HUES64 (cell line): Measurements from ENCODE around the gene EME2.

Source experiments
- H3K27ac ChIP-seq: 2 replicates; pipeline ENCODE4 v1.7.0; 2013; ENCODE audit warnings: low read depth, low read length, inconsistent platforms
- H3K27me3 ChIP-seq: 2 replicates; pipeline ENCODE4 v1.6.1; 2013; ENCODE audit warnings: mild to moderate bottlenecking, low read length; ENCODE audit not compliant: insufficient read depth
- H3K36me3 ChIP-seq: 2 replicates; pipeline ENCODE4 v1.6.1; 2013; ENCODE audit warnings: mild to moderate bottlenecking, low read length; ENCODE audit not compliant: insufficient read depth
- H3K4me1 ChIP-seq: 2 replicates; pipeline ENCODE4 v1.6.1; 2013; ENCODE audit warnings: mild to moderate bottlenecking, low read length, moderate library complexity; ENCODE audit not compliant: insufficient read depth
- H3K4me3 ChIP-seq: 2 replicates; pipeline ENCODE4 v1.5.1; 2013; ENCODE audit warnings: mild to moderate bottlenecking, low read length, moderate library complexity
- H3K9ac ChIP-seq: 2 replicates; pipeline ENCODE4 v1.6.1; 2013; ENCODE audit warnings: mild to moderate bottlenecking, low read depth, low read length
- H3K9me3 ChIP-seq: 2 replicates; pipeline ENCODE4 v1.6.1; 2013; ENCODE audit warnings: low read depth, low read length; ENCODE audit not compliant: insufficient read depth
- WGBS: fragments of 150-250, 120-280 bp; methylation state at CpG from one replicate; pipeline ENCODE4 v1.1.7; 2013; ENCODE audit warnings: missing lambda C conversion rate; 5-methylcytosine and 5-hydroxymethylcytosine counted together

EME2 gene

DNA sequence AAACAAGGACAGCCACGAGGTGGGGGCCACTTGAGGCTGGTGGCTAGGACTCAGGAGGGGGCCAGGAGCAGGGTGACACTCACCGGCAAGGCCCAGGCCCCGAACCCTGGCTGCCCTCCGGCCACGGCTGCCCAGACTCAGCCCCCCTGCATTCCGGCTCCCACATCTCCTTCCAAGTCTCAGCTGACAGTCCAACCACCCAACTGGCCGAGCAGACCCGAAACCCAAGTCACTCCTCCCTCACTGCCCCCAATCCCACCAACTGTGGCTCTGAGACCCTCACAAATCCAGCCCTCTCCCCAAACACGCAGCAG, 44.6 kb downstream of the EME2 start:
- Histone ChIP-seq H3K4me3 (no peak overlapping the region), H3K27ac (no peak overlapping the region), H3K9me3 (no peaks in the 10 kb centered on the region), H3K4me1 (no peaks in the 10 kb centered on the region), H3K9ac (no peak overlapping the region), H3K36me3 (peaks cover 10% of the 10 kb centered on the region; the same call in 1 of the 2 replicates), H3K27me3 (no peaks in the 10 kb centered on the region)
- WGBS = 92% methylated on average over 9 of the region's 9 CpGs

DNA sequence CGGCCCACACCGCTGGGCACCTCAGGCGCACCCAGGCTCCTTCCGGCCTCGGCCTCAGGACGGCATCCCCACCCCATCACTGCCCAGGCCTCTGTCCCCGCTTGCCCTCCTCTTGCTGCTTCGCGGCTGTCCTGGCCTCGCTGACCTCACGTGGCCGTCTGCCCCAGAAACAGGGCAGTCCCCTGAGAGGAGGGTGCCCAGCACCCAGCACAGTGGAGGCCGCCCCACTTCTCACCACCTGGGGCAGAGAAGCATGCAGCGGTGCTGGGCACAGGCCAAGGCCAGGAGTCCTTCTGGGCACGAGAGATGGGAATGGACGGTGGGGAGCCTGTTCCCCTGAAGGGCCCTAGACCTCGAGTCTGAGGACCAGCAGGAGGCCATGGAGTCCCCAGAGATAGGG, 45.1 kb downstream of the EME2 start:
- Histone ChIP-seq H3K27me3 (no peaks in the 10 kb centered on the region), H3K27ac (no peak overlapping the region), H3K36me3 (peaks cover 10% of the 10 kb centered on the region; the same call in 1 of the 2 replicates), H3K9me3 (no peaks in the 10 kb centered on the region), H3K9ac (no peak overlapping the region), H3K4me3 (no peak overlapping the region), H3K4me1 (no peaks in the 10 kb centered on the region)
- WGBS = 94% methylated on average over 17 of the region's 17 CpGs

DNA sequence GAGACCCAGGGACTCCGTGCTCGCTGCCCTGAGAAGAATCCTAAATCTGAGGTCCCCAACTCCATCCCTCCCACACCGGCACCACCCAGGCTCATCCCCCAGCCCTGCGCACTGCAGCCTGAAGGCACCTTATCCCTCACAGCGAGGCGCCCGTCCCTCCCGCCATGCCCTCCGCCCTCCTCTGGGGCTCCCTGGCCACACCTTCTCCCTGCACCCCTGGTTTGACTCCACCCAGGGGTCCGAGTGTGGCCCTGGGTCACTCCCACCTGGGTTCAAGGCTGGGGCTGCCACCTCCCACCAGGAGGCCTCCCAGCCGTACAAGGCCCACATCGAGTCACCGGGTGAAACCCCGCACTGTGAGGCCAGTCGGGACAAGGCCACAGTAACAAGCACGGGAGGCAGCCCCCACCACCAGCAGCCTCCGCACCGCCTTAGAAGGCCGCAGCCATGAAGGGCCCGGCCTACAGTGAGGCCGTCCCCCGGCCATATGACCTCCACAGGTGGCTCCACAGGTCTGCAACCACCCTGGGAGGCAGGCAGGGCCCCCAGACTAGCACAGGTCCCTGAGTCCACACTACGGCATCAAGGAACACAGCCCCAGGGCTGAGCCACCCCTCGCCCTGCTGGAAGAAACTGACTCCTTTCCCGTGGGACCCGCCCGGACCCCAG, 45.7 kb downstream of the EME2 start:
- Histone ChIP-seq H3K27me3 (no peaks in the 10 kb centered on the region), H3K36me3 (peaks cover 10% of the 10 kb centered on the region; the same call in 1 of the 2 replicates), H3K9me3 (no peaks in the 10 kb centered on the region), H3K4me1 (no peaks in the 10 kb centered on the region), H3K9ac (no peak overlapping the region), H3K27ac (no peak overlapping the region), H3K4me3 (no peak overlapping the region)
- WGBS = 95% methylated on average over 27 of the region's 27 CpGs

DNA sequence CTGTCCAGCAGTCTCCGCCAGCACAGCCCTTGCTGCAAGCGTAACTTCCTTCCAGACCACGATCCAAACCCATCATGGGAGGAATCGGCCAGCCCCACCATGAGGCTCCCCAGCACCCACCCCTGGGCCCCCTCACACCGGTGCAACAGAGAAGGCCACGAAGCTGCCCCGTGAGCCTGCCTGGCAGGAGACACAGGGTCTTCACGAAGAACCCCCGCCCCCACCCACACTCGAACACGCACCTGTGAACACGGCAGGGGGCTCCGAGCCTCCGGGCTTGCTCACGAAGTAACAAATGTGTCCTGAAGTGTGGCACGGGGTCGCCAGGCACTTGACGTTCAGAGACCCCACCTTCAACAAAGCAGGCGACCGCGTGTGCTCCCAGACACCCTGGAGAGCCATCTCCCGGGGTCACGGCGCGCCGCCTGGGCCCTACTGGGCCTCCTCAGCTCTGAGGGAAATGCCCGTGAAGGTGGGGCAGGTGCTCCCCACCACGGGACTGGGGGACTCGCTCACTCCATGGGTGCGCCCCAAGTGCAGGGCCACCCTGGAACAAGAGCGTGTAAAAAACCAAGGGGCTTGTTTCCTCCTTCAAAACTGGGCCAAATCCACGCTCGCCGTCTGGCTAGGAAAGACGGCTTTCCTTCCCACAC, 46.4 kb downstream of the EME2 start:
- no peak overlapping the region for H3K27ac ChIP-seq
- no peak overlapping the region for H3K9ac ChIP-seq
- peaks cover 10% of the 10 kb centered on the region; the same call in 1 of the 2 replicates for H3K36me3 ChIP-seq
- WGBS = 95% methylated on average over 35 of the region's 35 CpGs
- no peaks in the 10 kb centered on the region for H3K27me3 ChIP-seq
- no peaks in the 10 kb centered on the region for H3K4me1 ChIP-seq
- no peak overlapping the region for H3K4me3 ChIP-seq
- no peaks in the 10 kb centered on the region for H3K9me3 ChIP-seq

DNA sequence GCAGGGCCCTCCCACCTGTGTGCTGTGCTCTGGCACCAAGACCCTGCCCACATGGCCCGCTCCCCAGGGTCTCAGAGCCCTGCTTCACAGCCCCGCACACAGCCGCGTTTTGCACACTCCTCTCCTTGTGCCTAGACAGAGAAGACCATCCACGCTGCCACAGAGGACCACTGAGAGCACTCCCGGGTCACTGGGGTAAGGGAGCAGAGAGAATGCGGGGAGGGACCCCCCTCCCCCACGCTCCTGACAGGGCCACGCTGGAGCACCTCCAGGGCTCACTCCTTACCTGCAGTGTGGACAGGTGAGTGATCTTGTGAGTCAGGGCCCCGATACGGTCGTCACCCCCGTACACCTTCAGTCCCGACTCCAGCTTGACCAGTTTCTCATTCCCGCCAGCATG, 47.0 kb downstream of the EME2 start:
- no peak overlapping the region for H3K4me3 ChIP-seq
- no peak overlapping the region for H3K9ac ChIP-seq
- WGBS = 94% methylated on average over 15 of the region's 15 CpGs
- no peaks in the 10 kb centered on the region for H3K4me1 ChIP-seq
- H3K27me3 ChIP-seq = no peaks in the 10 kb centered on the region
- peaks cover 10% of the 10 kb centered on the region; the same call in 1 of the 2 replicates for H3K36me3 ChIP-seq
- H3K27ac ChIP-seq = no peak overlapping the region
- H3K9me3 ChIP-seq = no peaks in the 10 kb centered on the region

DNA sequence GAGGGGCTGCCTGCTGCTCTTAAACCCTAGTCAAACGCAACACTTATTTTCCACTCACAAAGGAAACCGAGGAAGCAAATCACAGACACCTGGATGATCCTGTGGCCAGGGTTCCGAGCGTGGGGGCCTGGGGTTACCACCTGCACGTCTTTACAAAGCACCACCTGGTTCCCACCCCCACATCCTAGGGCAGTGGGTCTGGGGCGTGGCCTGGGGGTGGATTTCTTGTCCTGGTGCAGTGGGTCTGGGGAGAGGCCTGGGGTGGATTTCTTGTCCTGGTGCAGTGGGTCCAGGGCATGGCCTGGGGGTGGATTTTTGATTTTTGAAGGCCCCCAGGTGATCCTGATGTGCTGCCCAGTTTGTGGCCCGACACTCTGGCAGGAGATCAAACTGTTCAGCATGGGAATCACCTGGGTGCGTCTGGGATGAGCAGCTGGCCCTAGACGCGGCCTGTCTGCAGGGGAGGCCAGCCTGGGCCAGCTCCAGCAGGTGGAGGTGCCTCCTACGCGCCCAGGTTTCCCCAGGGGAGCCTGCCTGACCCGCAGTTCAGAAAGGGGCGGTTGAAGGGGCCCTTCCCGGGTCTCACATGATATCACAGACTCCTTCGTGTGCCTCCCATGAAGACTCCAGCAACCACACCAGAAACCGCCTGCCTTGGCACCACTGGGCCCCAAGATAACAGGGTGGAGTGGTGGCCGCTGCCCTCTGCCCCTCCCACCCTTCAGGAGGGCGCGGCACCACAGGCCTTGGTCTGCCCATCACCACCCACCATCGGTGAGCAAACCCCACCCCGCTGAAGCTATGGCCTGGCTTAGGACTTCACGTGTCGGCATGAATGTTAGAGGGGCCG, 47.7 kb downstream of the EME2 start:
- 95% methylated on average over 25 of the region's 25 CpGs for WGBS
- Histone ChIP-seq H3K36me3 (peaks cover 10% of the 10 kb centered on the region; the same call in 1 of the 2 replicates), H3K4me1 (no peaks in the 10 kb centered on the region), H3K27me3 (peaks cover under 1% of the 10 kb centered on the region; the same call in 1 of the 2 replicates), H3K4me3 (no peak overlapping the region), H3K27ac (no peak overlapping the region), H3K9ac (no peak overlapping the region), H3K9me3 (no peaks in the 10 kb centered on the region)

DNA sequence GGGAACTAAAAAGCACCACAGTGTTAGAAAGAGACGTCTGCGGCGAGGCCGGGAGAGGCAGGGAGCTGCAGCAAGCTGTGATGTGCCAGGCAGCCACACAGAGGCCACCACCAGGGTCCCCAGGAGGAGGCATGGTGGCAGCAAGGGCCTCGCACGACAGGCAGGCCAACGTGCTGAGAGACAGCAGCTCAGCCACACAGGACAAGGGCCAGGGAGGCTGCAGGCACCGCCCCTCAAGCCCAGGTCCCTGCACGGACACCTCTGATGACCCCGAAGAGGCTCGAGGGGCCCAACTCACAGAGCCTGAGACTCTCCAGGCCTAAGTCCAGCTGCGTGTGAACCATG, 48.3 kb downstream of the EME2 start:
- WGBS = 95% methylated on average over 12 of the region's 12 CpGs
- H3K27ac ChIP-seq = no peak overlapping the region
- peaks cover 3% of the 10 kb centered on the region; the same call in 1 of the 2 replicates for H3K27me3 ChIP-seq
- no peak overlapping the region for H3K9ac ChIP-seq
- 0 out of 2 replicates have a peak, but pooled peaks cover 7% of the 10 kb centered on the region for H3K36me3 ChIP-seq
- H3K4me3 ChIP-seq = no peak overlapping the region
- no peaks in the 10 kb centered on the region for H3K9me3 ChIP-seq
- H3K4me1 ChIP-seq = no peaks in the 10 kb centered on the region

DNA sequence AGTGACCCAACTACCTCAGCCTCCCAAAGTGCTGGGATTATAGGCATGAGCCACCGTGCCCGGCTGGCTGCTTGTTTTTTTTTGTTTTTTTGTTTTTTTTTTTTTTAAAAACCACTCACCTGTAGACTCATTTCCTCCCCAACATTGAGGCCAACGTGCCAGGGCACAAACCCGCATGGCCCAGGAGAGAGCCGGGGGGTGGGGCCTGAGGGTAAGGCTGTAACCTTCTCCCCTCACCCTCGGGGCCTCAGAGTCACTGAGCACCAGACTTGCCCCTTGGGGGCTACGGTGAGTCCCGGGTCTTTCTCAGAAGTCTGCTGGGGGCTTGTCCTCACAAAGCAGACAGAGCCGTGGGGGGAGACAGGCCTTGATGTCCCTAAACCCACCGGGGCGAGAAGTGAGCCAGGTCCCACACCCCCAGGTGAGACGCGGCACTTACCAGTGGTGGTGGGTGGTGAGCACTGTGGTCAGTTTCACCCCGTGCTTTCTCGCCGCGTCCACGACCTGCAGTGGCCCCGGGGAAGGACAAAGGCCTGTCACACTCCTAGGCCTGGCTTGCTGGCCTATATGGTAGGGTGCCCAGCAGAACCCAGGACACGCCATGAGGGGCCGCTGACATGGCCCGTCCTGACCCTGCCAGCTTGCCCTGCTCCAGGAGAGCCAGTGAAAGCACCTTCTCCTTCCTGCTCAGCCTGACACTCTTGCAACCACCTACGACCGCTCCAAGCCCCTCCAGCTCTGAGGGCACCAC, 49.4 kb downstream of the EME2 start:
- no peaks in the 10 kb centered on the region for H3K9me3 ChIP-seq
- 97% methylated on average over 22 of the region's 24 CpGs for WGBS

DNA sequence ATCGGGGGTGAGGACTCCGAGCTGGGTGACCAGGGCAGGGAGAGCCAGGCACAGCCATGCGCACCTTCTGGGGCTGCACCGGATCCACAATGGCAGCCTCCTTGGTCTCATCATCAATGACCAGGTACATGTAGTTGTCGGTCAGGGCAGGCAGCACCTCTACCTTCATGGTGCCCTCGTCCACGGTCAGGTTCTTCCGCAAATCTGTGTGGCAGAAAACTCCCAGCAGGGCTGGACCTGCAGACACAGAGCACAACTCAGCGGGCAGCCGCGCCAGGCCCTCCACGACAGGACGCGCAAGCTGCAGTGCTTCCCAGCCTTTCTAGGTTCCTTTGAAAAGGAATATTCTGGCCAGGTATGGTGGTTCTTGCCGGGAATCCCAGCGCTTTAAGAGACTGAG, 50.2 kb downstream of the EME2 start:
- Histone ChIP-seq H3K27me3 (peaks cover 3% of the 10 kb centered on the region; the same call in 1 of the 2 replicates), H3K36me3 (no peaks in the 10 kb centered on the region), H3K4me1 (no peaks in the 10 kb centered on the region), H3K4me3 (no peak overlapping the region), H3K9me3 (no peaks in the 10 kb centered on the region), H3K27ac (no peak overlapping the region), H3K9ac (no peak overlapping the region)
- 90% methylated on average over 16 of the region's 16 CpGs for WGBS

More for the DNA sequence above, 49.4 kb downstream of the EME2 start:
- no peak overlapping the region for H3K27ac ChIP-seq
- no peak overlapping the region for H3K4me3 ChIP-seq
- no peaks in the 10 kb centered on the region for H3K36me3 ChIP-seq
- peaks cover 3% of the 10 kb centered on the region; the same call in 1 of the 2 replicates for H3K27me3 ChIP-seq
- no peaks in the 10 kb centered on the region for H3K4me1 ChIP-seq
- H3K9ac ChIP-seq = no peak overlapping the region

DNA sequence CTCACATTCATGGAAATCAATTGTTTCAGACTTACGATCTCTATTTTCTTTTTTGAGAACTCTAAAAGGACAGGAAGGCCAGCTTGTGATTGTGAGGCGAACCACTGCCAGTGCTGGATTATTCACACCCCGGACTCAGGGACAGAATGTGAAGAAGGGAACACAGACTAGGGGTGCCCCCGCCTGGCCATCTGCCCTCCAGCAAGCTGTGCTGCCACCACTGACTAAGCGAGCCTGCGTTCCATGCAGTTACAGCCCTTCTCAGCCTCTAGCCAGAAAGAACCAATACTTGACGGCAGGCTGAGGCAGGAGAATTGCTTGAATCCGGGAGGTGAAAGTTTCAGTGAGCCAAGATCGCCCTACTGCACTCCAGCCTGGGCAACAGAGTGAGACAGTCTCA, 51.2 kb downstream of the EME2 start:
- no peak overlapping the region for H3K9ac ChIP-seq
- H3K27ac ChIP-seq = no peak overlapping the region
- 68% methylated on average over 9 of the region's 9 CpGs for WGBS
- no peaks in the 10 kb centered on the region for H3K4me1 ChIP-seq
- H3K36me3 ChIP-seq = no peaks in the 10 kb centered on the region
- H3K27me3 ChIP-seq = peaks cover 3% of the 10 kb centered on the region; the same call in 1 of the 2 replicates
- no peak overlapping the region for H3K4me3 ChIP-seq
- no peaks in the 10 kb centered on the region for H3K9me3 ChIP-seq
